NB4 (cell line): ENCODE results near the gene FFAR1.
"Not testable (repeated sequence)": the region's sequence is repeated elsewhere in the genome, so short reads cannot be mapped to it uniquely, and the experiment has no call there.

ENCODE experiments used
- DNase-seq: peaks from one replicate; pipeline ENCODE4 v3.0.0; 2010; ENCODE audit warnings: low read depth
- H3K4me3 ChIP-seq: one replicate; pipeline ENCODE4 v1.5.1; 2011; ENCODE audit warnings: mild to moderate bottlenecking, low read depth, low read length, moderate library complexity
- CTCF ChIP-seq: IDR thresholded peaks from one replicate; pipeline ENCODE4 v1.5.1; 2012; ENCODE audit warnings: low read depth, low read length
- MYC ChIP-seq: IDR thresholded peaks from 2 replicates; pipeline ENCODE4 v1.6.1; 2011; ENCODE audit warnings: low read depth, low read length
- POLR2A ChIP-seq: IDR thresholded peaks from 2 replicates; pipeline ENCODE4 v1.6.1; 2011; ENCODE audit warnings: mild to moderate bottlenecking; ENCODE audit not compliant: insufficient read length; ENCODE audit errors: extremely low read depth
- TF ChIP-seq, protein P1 (sequence below): IDR thresholded peaks from 2 replicates; pipeline ENCODE4 v1.6.1; 2011; ENCODE audit warnings: low read depth, low read length

Gene FFAR1

GRCh38 chr19:35363711-35364425, 16.2 kb downstream of the FFAR1 start:
- no peak overlapping the region for H3K4me3 ChIP-seq
- no peak for TF ChIP-seq POLR2A
- DNase-seq, result no peak

DNA sequence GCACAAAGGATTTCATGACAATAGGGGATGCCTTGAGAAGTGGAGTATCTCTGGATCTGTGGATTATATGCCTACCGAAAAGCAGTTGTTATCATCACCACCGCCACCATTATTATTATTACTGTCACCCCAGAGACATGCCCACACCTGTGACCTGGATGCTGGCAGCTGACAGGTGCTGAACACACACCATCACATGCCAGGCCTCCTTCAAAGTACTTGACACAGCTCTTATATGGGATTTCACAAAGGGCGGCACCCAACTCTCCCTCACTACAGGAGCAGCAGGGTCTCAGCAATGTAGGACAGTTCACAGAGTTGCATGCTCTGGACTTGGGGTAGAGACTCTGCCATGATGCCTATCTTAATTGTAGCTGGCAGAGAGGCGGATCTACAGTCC, 17.6 kb downstream of the FFAR1 start:
- no peak for DNase-seq
- TF ChIP-seq POLR2A, result no peak
- no peak for TF ChIP-seq CTCF
- no peak for TF ChIP-seq MYC
- TF ChIP-seq, protein P1, sequence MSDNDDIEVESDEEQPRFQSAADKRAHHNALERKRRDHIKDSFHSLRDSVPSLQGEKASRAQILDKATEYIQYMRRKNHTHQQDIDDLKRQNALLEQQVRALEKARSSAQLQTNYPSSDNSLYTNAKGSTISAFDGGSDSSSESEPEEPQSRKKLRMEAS, result no peak

DNA sequence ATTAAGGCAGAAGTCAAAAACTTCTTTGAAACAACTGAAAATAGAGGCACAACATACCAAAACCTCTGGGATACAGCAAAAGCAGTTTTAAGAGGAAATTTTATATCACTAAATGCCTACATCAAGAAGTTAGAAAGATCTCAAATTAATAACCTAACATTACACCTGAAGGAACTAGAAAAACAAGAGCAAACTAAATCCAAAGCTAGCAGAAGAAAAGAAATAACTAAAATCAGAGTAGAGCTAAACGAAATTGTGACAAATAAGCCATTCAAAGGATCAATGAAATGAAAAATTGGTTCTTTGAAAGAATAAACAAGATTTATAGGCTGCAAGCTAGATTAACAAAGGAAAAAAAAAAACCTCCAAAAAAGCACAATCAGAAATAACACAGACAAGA, 20.7 kb downstream of the FFAR1 start:
- H3K4me3 ChIP-seq, result no peak overlapping the region
- TF ChIP-seq, protein P1, result no peak
- TF ChIP-seq POLR2A (no peak), CTCF (no peak), MYC (no peak)
- no peak for DNase-seq

More for the DNA sequence above, 17.6 kb downstream of the FFAR1 start:
- H3K4me3 ChIP-seq, result no peak overlapping the region

- no peak for DNase-seq
- TF ChIP-seq MYC (no peak), POLR2A (no peak), CTCF (no peak)
- TF ChIP-seq, protein P1, result no peak
Observed at GRCh38 chr19:35369522-35369921, 21.8 kb downstream of the FFAR1 start.

DNA sequence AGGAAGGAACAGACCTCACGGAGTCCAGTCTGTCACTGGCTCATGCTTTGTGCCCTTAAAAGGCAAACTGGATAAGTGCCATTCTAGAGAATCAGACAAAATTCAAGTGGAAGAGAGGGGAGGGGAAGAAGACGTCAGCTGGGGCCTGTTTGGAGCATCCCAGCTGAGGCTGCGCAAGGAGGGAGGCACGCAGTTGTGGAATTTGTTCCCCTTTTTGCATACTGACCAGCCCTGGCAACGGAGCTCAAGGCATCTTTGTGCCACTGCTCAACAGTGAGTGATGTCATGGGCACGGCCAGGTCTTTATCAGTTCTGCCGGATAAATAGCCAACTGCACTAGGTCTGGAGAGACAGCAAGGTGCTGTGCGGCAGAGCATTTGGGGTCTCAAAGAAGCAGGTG, 23.0 kb downstream of the FFAR1 start, which contains the start of gene GPR42:
TSS of gene GPR42 (plus strand) at position 347 of the 400 bp plus-strand sequence. CDS start 292 bp downstream, outside the sequence.
- H3K4me3 ChIP-seq, result no peak within 1 kb of the TSS
- DNase-seq, result no peak
- TF ChIP-seq CTCF (no peak), MYC (no peak), POLR2A (no peak)
- TF ChIP-seq, protein P1, result no peak

More at GRCh38 chr19:35369522-35369921, 21.8 kb downstream of the FFAR1 start:
- no peak overlapping the region for H3K4me3 ChIP-seq

GRCh38 chr19:35373492-35373891, 25.8 kb downstream of the FFAR1 start:
- DNase-seq, result no peak
- no peak for TF ChIP-seq POLR2A
- TF ChIP-seq CTCF, result no peak
- TF ChIP-seq MYC, result no peak
- TF ChIP-seq, protein P1, result no peak
- no peak overlapping the region for H3K4me3 ChIP-seq

GRCh38 chr19:35374031-35374430, 26.3 kb downstream of the FFAR1 start:
- DNase-seq, H3K4me3 ChIP-seq: not testable (repeated sequence)
